ENCODE data around the gene CRTAC1. TPM values are rescaled to one million over a fixed set of nuclear protein-coding genes. Genes with fewer than 3 reads are reported as not detected.
A peak's percentile ranks its signal among the peaks of the same experiment; 100 is the strongest.

The CRTAC1 gene, protein sequence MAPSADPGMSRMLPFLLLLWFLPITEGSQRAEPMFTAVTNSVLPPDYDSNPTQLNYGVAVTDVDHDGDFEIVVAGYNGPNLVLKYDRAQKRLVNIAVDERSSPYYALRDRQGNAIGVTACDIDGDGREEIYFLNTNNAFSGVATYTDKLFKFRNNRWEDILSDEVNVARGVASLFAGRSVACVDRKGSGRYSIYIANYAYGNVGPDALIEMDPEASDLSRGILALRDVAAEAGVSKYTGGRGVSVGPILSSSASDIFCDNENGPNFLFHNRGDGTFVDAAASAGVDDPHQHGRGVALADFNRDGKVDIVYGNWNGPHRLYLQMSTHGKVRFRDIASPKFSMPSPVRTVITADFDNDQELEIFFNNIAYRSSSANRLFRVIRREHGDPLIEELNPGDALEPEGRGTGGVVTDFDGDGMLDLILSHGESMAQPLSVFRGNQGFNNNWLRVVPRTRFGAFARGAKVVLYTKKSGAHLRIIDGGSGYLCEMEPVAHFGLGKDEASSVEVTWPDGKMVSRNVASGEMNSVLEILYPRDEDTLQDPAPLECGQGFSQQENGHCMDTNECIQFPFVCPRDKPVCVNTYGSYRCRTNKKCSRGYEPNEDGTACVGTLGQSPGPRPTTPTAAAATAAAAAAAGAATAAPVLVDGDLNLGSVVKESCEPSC
- total RNA-seq: 123 TPM
- long read RNA-seq, transcript CRTAC1-203 (15 exons, 2,890 nt): major isoform, 260 of 386 reads
- long read RNA-seq, partial matches to known transcripts: 88 of 386 reads
- long read RNA-seq, other reads (novel, unspliced or antisense): 34 of 386 reads

DNA sequence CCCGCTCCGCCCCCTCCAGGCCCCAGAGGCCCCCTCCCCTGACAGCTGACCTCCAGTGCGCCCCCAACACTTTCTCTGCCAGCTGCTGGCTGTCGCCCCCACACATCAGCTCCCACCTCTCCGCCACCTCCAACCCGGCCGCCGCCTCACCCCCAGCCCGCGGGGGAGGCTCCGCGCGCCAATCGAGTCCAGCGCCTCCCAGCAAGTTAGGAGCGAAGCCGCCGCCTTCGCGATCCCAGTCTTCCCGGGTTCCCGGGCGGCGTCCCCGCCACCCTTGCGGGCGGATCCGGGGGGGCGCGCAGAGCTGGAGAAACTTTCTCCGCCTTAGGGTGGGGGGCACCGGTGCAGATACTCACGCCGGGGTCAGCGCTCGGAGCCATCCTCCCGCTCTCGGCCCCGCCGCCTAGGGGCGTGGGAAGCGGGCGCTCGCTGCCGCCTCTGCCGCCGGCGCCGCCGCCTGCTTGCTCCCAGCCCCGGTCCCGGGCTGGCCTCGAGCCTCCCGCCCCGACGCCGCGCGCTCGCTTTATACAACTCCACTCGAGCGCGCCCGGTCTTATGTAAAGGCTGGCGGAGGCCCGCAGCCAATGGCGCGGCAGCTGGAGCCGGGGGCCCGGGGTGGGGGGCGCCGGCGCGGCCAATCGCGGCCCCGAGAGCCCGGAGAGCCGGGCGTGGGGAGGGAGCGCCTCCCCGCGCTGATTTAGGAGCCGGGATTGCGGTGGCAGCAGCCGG, at the start of gene CRTAC1:
TSS of gene CRTAC1 (minus strand) at position 529 of the 729 bp plus-strand sequence. CDS start at position 380, 149 bp downstream.
- Histone ChIP-seq H3K27me3 (ENCODE audit: low read depth) (peaks cover 74% of the 10 kb centered on the region), H3K4me3 (peak within 1 kb of the TSS; percentile 53), H3K4me1 (peaks cover 15% of the 10 kb centered on the region), H3K36me3 (no peaks in the 10 kb centered on the region), H3K9me3 (no peaks in the 10 kb centered on the region), H3K27ac (no peak within 1 kb of the TSS)
- peak; percentile 86 for DNase-seq
- peak; percentile 92 to 94 for ATAC-seq
- intact Hi-C loops (cut with DNase I): no loop called here
- TF ChIP-seq CTCF (IDR thresholded peaks at IDR 0.05): no peak

- TF ChIP-seq CTCF (IDR thresholded peaks at IDR 0.05): no peak
- no peaks in the 10 kb centered on the region for H3K27me3 ChIP-seq (ENCODE audit: low read depth)
- H3K9me3 ChIP-seq: no peaks in the 10 kb centered on the region
- ATAC-seq: no peak
- no peak overlapping the region for H3K27ac ChIP-seq
- no peaks in the 10 kb centered on the region for H3K4me1 ChIP-seq
- no peaks in the 10 kb centered on the region for H3K36me3 ChIP-seq
- no peak overlapping the region for H3K4me3 ChIP-seq
- DNase-seq: no peak
- intact Hi-C loops (cut with DNase I): no loop called here
Measured at GRCh38 chr10:98078774-98079173, 48.4 kb upstream of the CRTAC1 start.

- no peak for TF ChIP-seq CTCF (IDR thresholded peaks at IDR 0.05)
- H3K27me3 ChIP-seq (ENCODE audit: low read depth): peaks cover 4% of the 10 kb centered on the region
- no peak overlapping the region for H3K4me3 ChIP-seq
- DNase-seq (no peak), ATAC-seq (no peak)
- H3K4me1 ChIP-seq: no peaks in the 10 kb centered on the region
- intact Hi-C loops (cut with DNase I): no loop called here
- no peaks in the 10 kb centered on the region for H3K9me3 ChIP-seq
- H3K36me3 ChIP-seq: no peaks in the 10 kb centered on the region
- no peak overlapping the region for H3K27ac ChIP-seq
Measured at GRCh38 chr10:98077223-98077622, 46.8 kb upstream of the CRTAC1 start.

- Histone ChIP-seq H3K36me3 (no peaks in the 10 kb centered on the region), H3K27me3 (ENCODE audit: low read depth) (peaks cover 7% of the 10 kb centered on the region), H3K4me3 (no peak overlapping the region), H3K4me1 (no peaks in the 10 kb centered on the region), H3K9me3 (no peaks in the 10 kb centered on the region), H3K27ac (no peak overlapping the region)
- TF ChIP-seq CTCF (IDR thresholded peaks at IDR 0.05): no peak
- ATAC-seq (no peak), DNase-seq (no peak)
- intact Hi-C loops (cut with DNase I): no loop called here
Measured at GRCh38 chr10:98076086-98076485, 45.7 kb upstream of the CRTAC1 start.

DNA sequence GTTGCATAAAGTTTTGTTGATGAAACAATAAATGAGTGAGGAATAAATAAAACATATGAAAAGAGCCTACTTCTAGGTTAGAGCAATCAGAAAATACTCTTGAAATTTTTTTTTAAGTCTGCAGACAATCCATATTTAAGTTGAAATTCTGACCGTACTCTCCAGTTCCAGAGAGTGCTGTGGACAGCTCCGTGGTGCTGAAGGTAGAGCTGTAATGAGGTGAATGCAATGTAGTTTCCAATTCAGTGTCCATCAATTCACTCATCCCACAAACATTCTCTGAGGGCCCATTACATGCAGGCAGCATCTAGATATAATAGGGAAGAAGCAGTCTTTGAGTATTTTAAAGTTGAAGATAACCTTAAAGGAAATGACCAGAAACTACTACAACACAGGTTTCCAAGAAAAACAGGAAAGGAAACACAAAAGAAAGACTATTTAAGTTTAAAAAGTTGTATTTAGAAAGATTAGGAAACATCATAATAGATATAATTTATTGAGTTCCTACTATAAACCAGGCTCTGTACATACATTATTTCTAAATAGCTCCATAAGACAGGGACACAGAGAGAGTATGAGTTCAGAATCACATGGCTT, 44.0 kb upstream of the CRTAC1 start:
- no peaks in the 10 kb centered on the region for H3K36me3 ChIP-seq
- no peak overlapping the region for H3K27ac ChIP-seq
- DNase-seq: no peak
- no peak for ATAC-seq
- H3K4me1 ChIP-seq: no peaks in the 10 kb centered on the region
- H3K4me3 ChIP-seq: no peak overlapping the region
- intact Hi-C loops (cut with DNase I): no loop called here
- no peak for TF ChIP-seq CTCF (IDR thresholded peaks at IDR 0.05)
- no peaks in the 10 kb centered on the region for H3K9me3 ChIP-seq
- H3K27me3 ChIP-seq (ENCODE audit: low read depth): peaks cover 7% of the 10 kb centered on the region

All from lower lobe of right lung (tissue), 2 donors.